Osteoblast (primary cell): ENCODE data around the gene GNAT2. TPM values are rescaled to one million over a fixed set of nuclear protein-coding genes. Genes with fewer than 3 reads are reported as not detected.
"Not testable (repeated sequence)": the region's sequence is repeated elsewhere in the genome, so short reads cannot be mapped to it uniquely, and the experiment has no call there.

Experiments
- DNase-seq: peaks from one replicate; pipeline ENCODE4 v3.0.0; 2011; ENCODE audit warnings: low spot score, mixed read lengths; ENCODE audit not compliant: insufficient read length; ENCODE audit errors: missing footprints
- H2AFZ ChIP-seq: 2 replicates; pipeline ENCODE4 v1.6.0; 2011; ENCODE audit warnings: mild to moderate bottlenecking, low read length
- H3K27ac ChIP-seq: 2 replicates; pipeline ENCODE4 v1.5.1; 2011; ENCODE audit warnings: mild to moderate bottlenecking, low read depth, low read length, moderate library complexity
- H3K27me3 ChIP-seq: 2 replicates; pipeline ENCODE4 v1.6.0; 2012; ENCODE audit warnings: mild to moderate bottlenecking, control low read depth, inconsistent platforms, low read length, moderate library complexity; ENCODE audit not compliant: insufficient read depth
- H3K36me3 ChIP-seq: 2 replicates; pipeline ENCODE4 v1.5.1; 2011; ENCODE audit warnings: mild to moderate bottlenecking, low read length, control low read depth, moderate library complexity; ENCODE audit not compliant: insufficient read depth
- H3K4me1 ChIP-seq: 2 replicates; pipeline ENCODE4 v1.5.1; 2011; ENCODE audit warnings: mild to moderate bottlenecking, low read length, control low read depth, moderate library complexity; ENCODE audit not compliant: insufficient read depth
- H3K4me2 ChIP-seq: 2 replicates; pipeline ENCODE4 v1.6.0; 2011; ENCODE audit warnings: mild to moderate bottlenecking, low read length; ENCODE audit not compliant: insufficient read depth
- H3K4me3 ChIP-seq: fragments of 200-600 bp; sonication (generic); 3 replicates; pipeline ENCODE4 v1.5.1; 2012; ENCODE audit warnings: mild to moderate bottlenecking, low read length, inconsistent platforms; ENCODE audit not compliant: insufficient read depth
- H3K79me2 ChIP-seq: 2 replicates; pipeline ENCODE4 v1.6.0; 2012; ENCODE audit warnings: mild to moderate bottlenecking, low read length, control low read depth, inconsistent platforms; ENCODE audit not compliant: insufficient read depth
- H3K9me3 ChIP-seq: 2 replicates; pipeline ENCODE4 v1.5.1; 2011; ENCODE audit warnings: low read depth, low read length, control low read depth
- H4K20me1 ChIP-seq: 2 replicates; pipeline ENCODE4 v1.6.0; 2012; ENCODE audit warnings: mild to moderate bottlenecking, low read length, control low read depth; ENCODE audit not compliant: insufficient read depth
- total RNA-seq: library from RNA; depleted of rRNA; stranded (reverse); fragments of >200 nt; gene quantifications from 2 replicates; pipeline ENCODE4 v1.2.3, GENCODE V29; 2012
- TF ChIP-seq, protein P1 (sequence below): IDR thresholded peaks from 2 replicates; pipeline ENCODE4 v1.5.1; 2011; ENCODE audit warnings: mild to moderate bottlenecking, low read depth, low read length, moderate library complexity; ENCODE audit errors: extremely low read depth

The GNAT2 gene
- total RNA-seq, 1 donor, result 0.72 TPM

DNA sequence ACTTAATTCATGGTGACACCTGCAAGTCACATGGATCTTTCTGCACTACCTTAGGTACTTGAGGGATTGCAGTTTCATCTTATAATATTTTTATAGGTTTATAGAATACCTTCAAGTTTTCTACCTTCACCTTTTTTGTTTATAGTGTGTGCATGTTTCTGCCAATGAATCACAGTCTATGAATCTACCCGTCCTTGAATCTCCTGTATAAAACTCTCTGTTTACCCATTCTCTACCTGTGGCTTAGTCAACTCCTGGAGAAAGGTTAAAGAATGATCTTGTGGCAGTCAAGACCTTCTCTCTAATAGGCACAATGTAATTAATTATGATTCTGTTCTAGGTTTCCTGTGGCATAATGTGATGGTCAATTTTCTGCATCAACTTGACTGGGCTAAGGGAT lies 45.3 kb upstream of the GNAT2 start:
- Histone ChIP-seq H3K9me3 (no peaks in the 10 kb centered on the region), H4K20me1 (no peaks in the 10 kb centered on the region), H2AFZ (no peak overlapping the region), H3K27me3 (no peaks in the 10 kb centered on the region), H3K4me3 (no peak overlapping the region), H3K4me1 (peaks cover 11% of the 10 kb centered on the region), H3K36me3 (no peaks in the 10 kb centered on the region), H3K79me2 (no peaks in the 10 kb centered on the region), H3K27ac (no peak overlapping the region), H3K4me2 (no peak overlapping the region)
- no peak for DNase-seq
- TF ChIP-seq, protein P1, sequence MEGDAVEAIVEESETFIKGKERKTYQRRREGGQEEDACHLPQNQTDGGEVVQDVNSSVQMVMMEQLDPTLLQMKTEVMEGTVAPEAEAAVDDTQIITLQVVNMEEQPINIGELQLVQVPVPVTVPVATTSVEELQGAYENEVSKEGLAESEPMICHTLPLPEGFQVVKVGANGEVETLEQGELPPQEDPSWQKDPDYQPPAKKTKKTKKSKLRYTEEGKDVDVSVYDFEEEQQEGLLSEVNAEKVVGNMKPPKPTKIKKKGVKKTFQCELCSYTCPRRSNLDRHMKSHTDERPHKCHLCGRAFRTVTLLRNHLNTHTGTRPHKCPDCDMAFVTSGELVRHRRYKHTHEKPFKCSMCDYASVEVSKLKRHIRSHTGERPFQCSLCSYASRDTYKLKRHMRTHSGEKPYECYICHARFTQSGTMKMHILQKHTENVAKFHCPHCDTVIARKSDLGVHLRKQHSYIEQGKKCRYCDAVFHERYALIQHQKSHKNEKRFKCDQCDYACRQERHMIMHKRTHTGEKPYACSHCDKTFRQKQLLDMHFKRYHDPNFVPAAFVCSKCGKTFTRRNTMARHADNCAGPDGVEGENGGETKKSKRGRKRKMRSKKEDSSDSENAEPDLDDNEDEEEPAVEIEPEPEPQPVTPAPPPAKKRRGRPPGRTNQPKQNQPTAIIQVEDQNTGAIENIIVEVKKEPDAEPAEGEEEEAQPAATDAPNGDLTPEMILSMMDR, result no peak

DNA sequence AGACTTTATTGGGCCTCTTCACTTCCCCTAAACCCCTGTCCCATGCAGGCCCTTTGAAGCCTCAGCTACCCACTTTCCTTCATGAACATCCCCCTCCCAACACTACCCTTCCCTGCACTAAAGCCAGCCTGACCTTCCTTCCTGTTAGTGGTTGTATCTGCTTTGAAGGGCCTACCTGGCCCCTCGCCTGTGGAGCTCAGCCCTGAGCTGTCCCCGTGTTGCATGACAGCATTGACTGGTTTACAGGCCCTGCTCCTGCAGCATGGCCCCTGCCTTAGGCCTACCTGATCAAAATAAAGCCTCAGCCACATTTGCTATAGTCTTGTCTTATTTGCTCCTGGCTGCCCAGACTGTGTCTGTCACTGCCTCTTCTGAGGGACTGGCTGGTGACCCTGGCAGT lies 42.0 kb upstream of the GNAT2 start:
- no peak overlapping the region for H3K4me2 ChIP-seq
- TF ChIP-seq, protein P1, result no peak

DNA sequence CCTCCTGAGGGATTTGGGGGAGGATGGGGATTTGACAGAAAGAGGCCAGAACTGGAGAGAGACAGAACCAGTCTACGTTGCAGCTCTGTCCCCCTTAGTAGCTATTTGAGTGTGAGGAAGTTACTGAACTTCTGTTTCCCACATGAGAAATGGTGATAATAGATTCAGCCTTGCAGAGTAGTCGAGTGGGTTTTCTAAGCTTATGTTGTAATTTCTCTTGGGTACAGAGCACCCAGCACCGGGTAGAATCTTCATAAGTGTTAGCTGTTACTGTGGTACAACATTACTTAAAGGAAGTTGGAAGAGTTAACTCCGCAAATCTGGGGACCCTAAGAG lies 41.2 kb upstream of the GNAT2 start:
- not testable (repeated sequence) for H2AFZ ChIP-seq, H3K4me3 ChIP-seq, H4K20me1 ChIP-seq, DNase-seq, H3K4me2 ChIP-seq, H3K79me2 ChIP-seq, H3K4me1 ChIP-seq, H3K27ac ChIP-seq, H3K9me3 ChIP-seq, H3K36me3 ChIP-seq, H3K27me3 ChIP-seq

More for the DNA sequence above, 42.0 kb upstream of the GNAT2 start:
- Histone ChIP-seq H3K36me3 (no peaks in the 10 kb centered on the region), H3K79me2 (no peaks in the 10 kb centered on the region), H3K4me1 (peaks cover 5% of the 10 kb centered on the region), H3K27me3 (no peaks in the 10 kb centered on the region), H3K4me3 (no peak overlapping the region), H4K20me1 (no peaks in the 10 kb centered on the region), H3K9me3 (no peaks in the 10 kb centered on the region), H3K27ac (no peak overlapping the region), H2AFZ (no peak overlapping the region)
- no peak for DNase-seq

DNA sequence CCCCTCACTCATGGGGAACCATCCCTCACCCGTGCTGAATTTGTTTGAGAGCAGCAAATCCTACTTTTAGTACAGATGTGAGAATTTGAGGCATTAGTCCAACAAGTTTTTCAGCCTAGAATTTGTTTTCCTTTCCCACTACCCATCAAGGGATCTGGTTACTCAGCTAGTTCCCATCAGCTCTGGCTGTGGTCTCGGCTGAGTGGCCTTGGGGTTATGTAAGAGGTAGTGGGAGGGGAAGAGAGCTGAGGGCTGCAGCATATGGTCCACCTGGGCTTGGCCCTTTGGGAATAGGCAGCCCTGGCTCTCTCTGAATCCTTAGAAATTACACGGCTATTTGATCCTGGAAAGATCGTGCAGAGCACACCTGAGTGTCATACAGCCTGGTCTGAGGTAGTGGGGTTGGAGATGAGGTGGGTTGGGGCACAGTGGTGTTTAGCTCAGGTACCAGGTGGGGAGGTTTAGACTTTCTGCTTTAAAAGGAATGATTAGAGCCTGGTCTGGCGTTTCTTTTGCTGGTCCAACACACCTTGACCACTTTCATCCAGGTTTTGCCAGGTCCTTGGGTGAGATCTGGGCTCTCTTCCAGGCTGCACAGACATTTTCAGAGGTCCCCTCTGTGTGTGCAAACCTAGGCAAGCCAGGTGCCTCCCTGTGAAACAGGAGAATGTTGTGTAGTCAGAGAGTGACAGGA lies 40.7 kb upstream of the GNAT2 start:
- H3K27me3 ChIP-seq, result no peaks in the 10 kb centered on the region
- no peak overlapping the region for H3K4me2 ChIP-seq
- H3K27ac ChIP-seq, result no peak overlapping the region
- H3K4me1 ChIP-seq, result peaks cover 11% of the 10 kb centered on the region
- TF ChIP-seq, protein P1, result no peak
- H3K79me2 ChIP-seq, result no peaks in the 10 kb centered on the region
- no peaks in the 10 kb centered on the region for H4K20me1 ChIP-seq
- no peaks in the 10 kb centered on the region for H3K9me3 ChIP-seq
- no peaks in the 10 kb centered on the region for H3K36me3 ChIP-seq
- no peak overlapping the region for H2AFZ ChIP-seq
- no peak for DNase-seq
- H3K4me3 ChIP-seq, result no peak overlapping the region
